K562 (cell line): ENCODE results near the gene PPAT. TPM values are rescaled to one million over a fixed set of nuclear protein-coding genes. Genes with fewer than 3 reads are reported as not detected.

ENCODE experiments used
- CHCHD3 ChIP-seq: fragments of 250-450 bp; sonication (Bioruptor Pico); IDR thresholded peaks from 2 replicates; pipeline ENCODE4 v2.1.2; 2022; ENCODE audit warnings: mild to moderate bottlenecking
- FOXJ3 ChIP-seq: sonication (generic); formaldehyde crosslinking; IDR thresholded peaks from 2 replicates; pipeline ENCODE4 v1.4.0; 2020; ENCODE audit warnings: mild to moderate bottlenecking, missing genetic modification reagents
- HEY1 ChIP-seq: fragments of 250-450 bp; sonication (Bioruptor Pico); IDR thresholded peaks from 2 replicates; pipeline ENCODE4 v1.5.0; 2020; ENCODE audit warnings: mild to moderate bottlenecking, moderate library complexity, borderline replicate concordance
- NR2F6 ChIP-seq: fragments of 450-650 bp; formaldehyde crosslinking; IDR thresholded peaks from 2 replicates; pipeline ENCODE4 v1.4.0; 2020; ENCODE audit warnings: mild to moderate bottlenecking
- PHF20 ChIP-seq: fragments of 450-650 bp; IDR thresholded peaks from 2 replicates; pipeline ENCODE4 v1.6.1; 2018; ENCODE audit not compliant: partially characterized antibody
- PHF21A ChIP-seq: fragments of 450-650 bp; IDR thresholded peaks from 2 replicates; pipeline ENCODE4 v1.6.1; 2017; ENCODE audit warnings: low read depth, borderline replicate concordance
- SAFB ChIP-seq: fragments of 200-400 bp; formaldehyde crosslinking; IDR thresholded peaks from 2 replicates; pipeline ENCODE4 v1.6.1; 2017; ENCODE audit warnings: low read depth, low read length, borderline replicate concordance
- SIN3A ChIP-seq, 2 experiments: fragments of 150-350 bp in 1 of 2; IDR thresholded peaks; 2 replicates each; pipeline ENCODE4 v1.6.1; 2011 to 2016; ENCODE audit warnings: borderline replicate concordance in 2 of 2, low read depth in 2 of 2, low read length in 2 of 2, mild to moderate bottlenecking in 2 of 2, moderate library complexity in 2 of 2; ENCODE audit not compliant: control insufficient read depth in 1 of 2
- TRIM28 ChIP-seq: fragments of 450-650 bp; IDR thresholded peaks from 2 replicates; pipeline ENCODE4 v1.6.1; 2017
- USF1 ChIP-seq: sonication (generic); formaldehyde crosslinking; IDR thresholded peaks from 2 replicates; pipeline ENCODE4 v1.9.0; 2022; ENCODE audit warnings: mild to moderate bottlenecking, missing genetic modification reagents
- ZC3H4 ChIP-seq: sonication (generic); formaldehyde crosslinking; IDR thresholded peaks from 2 replicates; pipeline ENCODE4 v1.9.0; 2021; ENCODE audit warnings: missing genetic modification reagents, borderline replicate concordance
- ZNF263 ChIP-seq: sonication (generic); formaldehyde crosslinking; IDR thresholded peaks from 2 replicates; pipeline ENCODE4 v1.8.0; 2022; ENCODE audit warnings: mild to moderate bottlenecking, missing genetic modification reagents, borderline replicate concordance
- ZNF75A ChIP-seq: fragments of 450-650 bp; formaldehyde crosslinking; IDR thresholded peaks from 2 replicates; pipeline ENCODE4 v1.4.0; 2020; ENCODE audit warnings: mild to moderate bottlenecking
- ZZZ3 ChIP-seq: fragments of 450-650 bp; IDR thresholded peaks from 2 replicates; pipeline ENCODE4 v1.6.1; 2016; ENCODE audit warnings: antibody characterized with exemption, mild to moderate bottlenecking, moderate library complexity
- polyA plus RNA-seq, 8 experiments: library from polyadenylated mRNA; depleted of rRNA in 4 of 8; stranded (reverse) in 5 of 8; unstranded in 3 of 8; fragments of >200 nt; fragmentation: Nextera tagmentation in 2 of 8; fragmentation: Illumina TruSeq in 1 of 8; extraction: Ambion mirVana in 2 of 8; extraction: Trizol in 1 of 8; gene quantifications; 2 replicates each; pipeline versions ENCODE4 v1.2.1 to v1.2.3, GENCODE V29; 2011 to 2014; ENCODE audit warnings: inconsistent platforms in 1 of 8, missing spikeins in 1 of 8
- total RNA-seq, 7 experiments: library from RNA; depleted of rRNA in 6 of 7; stranded (reverse); fragments of >200 nt in 6 of 7; fragmentation: Illumina TruSeq in 2 of 7; extraction: Trizol in 2 of 7; gene quantifications; 2 replicates each; pipeline versions ENCODE4 v1.2.1 to v1.2.3, GENCODE V29; 2011 to 2021; ENCODE audit warnings: low replicate concordance in 1 of 7
- TF ChIP-seq, protein P1 (sequence below), 2 experiments: fragments of 450-650 bp in 1 of 2; sonication (generic) in 1 of 2; formaldehyde crosslinking in 1 of 2; IDR thresholded peaks; 2 replicates each; pipeline versions ENCODE4 v1.7.1 to v1.9.0; 2016 to 2022; ENCODE audit warnings: inconsistent platforms in 1 of 2, mild to moderate bottlenecking in 1 of 2, missing genetic modification reagents in 1 of 2

Gene PPAT
- total and polyA plus RNA-seq, 9 of the 15 experiments (the other 6 are each of a cell fraction or from before 2014, with no cell fraction given): 36.2 to 75.8 (median 55.5) TPM

- TF ChIP-seq NR2F6 (CRISPR knock-in tag) (no peak), PHF20 (no peak), SAFB (no peak), CHCHD3 (CRISPR knock-in tag) (no peak), FOXJ3 (CRISPR knock-in tag) (no peak), TRIM28 (no peak), USF1 (CRISPR knock-in tag) (peak; percentile 69), SIN3A (IDR thresholded peaks at IDR 0.05; ENCODE audit: borderline replicate concordance in 2 of 2, control insufficient read depth in 1 of 2, low read depth in 2 of 2, low read length in 2 of 2) (peak; percentile 74 to 94; a peak in 3 of 4 replicates), ZNF263 (peak; percentile 55; the same call in 1 of the 2 replicates), ZC3H4 (CRISPR knock-in tag) (no peak), ZNF75A (no peak), PHF21A (no peak), ZZZ3 (no peak), HEY1 (CRISPR knock-in tag) (no peak)
- TF ChIP-seq, protein P1, sequence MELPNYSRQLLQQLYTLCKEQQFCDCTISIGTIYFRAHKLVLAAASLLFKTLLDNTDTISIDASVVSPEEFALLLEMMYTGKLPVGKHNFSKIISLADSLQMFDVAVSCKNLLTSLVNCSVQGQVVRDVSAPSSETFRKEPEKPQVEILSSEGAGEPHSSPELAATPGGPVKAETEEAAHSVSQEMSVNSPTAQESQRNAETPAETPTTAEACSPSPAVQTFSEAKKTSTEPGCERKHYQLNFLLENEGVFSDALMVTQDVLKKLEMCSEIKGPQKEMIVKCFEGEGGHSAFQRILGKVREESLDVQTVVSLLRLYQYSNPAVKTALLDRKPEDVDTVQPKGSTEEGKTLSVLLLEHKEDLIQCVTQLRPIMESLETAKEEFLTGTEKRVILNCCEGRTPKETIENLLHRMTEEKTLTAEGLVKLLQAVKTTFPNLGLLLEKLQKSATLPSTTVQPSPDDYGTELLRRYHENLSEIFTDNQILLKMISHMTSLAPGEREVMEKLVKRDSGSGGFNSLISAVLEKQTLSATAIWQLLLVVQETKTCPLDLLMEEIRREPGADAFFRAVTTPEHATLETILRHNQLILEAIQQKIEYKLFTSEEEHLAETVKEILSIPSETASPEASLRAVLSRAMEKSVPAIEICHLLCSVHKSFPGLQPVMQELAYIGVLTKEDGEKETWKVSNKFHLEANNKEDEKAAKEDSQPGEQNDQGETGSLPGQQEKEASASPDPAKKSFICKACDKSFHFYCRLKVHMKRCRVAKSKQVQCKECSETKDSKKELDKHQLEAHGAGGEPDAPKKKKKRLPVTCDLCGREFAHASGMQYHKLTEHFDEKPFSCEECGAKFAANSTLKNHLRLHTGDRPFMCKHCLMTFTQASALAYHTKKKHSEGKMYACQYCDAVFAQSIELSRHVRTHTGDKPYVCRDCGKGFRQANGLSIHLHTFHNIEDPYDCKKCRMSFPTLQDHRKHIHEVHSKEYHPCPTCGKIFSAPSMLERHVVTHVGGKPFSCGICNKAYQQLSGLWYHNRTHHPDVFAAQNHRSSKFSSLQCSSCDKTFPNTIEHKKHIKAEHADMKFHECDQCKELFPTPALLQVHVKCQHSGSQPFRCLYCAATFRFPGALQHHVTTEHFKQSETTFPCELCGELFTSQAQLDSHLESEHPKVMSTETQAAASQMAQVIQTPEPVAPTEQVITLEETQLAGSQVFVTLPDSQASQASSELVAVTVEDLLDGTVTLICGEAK (IDR thresholded peaks at IDR 0.05): 0 out of 2 replicates have a peak, but pooled peaks have one; percentile 41
- TF ChIP-seq, protein P1 (CRISPR knock-in tag; IDR thresholded peaks at IDR 0.05): no peak
These were observed at the start of gene PPAT (continued) for GRCh38 chr4:56435140-56435926.
